Fibroblast of lung (primary cell): Measurements from ENCODE around the gene TMPRSS2.

Experiments used
- EZH2 ChIP-seq: IDR thresholded peaks from 2 replicates; pipeline ENCODE4 v1.5.1; 2012; ENCODE audit warnings: low read length, control low read depth, mild to moderate bottlenecking; ENCODE audit errors: missing control alignments
- TF ChIP-seq, protein P1 (sequence below), 2 donors: IDR thresholded peaks in 1 of 2; conservative IDR thresholded peaks in 1 of 2; 1 replicate in 1 of 2; 2 replicates in 1 of 2; pipeline ENCODE4 v1.5.1; 2011 to 2012; ENCODE audit warnings: low read length in 2 of 2, control low read depth in 1 of 2, inconsistent platforms in 1 of 2, low read depth in 1 of 2, mild to moderate bottlenecking in 1 of 2

DNA sequence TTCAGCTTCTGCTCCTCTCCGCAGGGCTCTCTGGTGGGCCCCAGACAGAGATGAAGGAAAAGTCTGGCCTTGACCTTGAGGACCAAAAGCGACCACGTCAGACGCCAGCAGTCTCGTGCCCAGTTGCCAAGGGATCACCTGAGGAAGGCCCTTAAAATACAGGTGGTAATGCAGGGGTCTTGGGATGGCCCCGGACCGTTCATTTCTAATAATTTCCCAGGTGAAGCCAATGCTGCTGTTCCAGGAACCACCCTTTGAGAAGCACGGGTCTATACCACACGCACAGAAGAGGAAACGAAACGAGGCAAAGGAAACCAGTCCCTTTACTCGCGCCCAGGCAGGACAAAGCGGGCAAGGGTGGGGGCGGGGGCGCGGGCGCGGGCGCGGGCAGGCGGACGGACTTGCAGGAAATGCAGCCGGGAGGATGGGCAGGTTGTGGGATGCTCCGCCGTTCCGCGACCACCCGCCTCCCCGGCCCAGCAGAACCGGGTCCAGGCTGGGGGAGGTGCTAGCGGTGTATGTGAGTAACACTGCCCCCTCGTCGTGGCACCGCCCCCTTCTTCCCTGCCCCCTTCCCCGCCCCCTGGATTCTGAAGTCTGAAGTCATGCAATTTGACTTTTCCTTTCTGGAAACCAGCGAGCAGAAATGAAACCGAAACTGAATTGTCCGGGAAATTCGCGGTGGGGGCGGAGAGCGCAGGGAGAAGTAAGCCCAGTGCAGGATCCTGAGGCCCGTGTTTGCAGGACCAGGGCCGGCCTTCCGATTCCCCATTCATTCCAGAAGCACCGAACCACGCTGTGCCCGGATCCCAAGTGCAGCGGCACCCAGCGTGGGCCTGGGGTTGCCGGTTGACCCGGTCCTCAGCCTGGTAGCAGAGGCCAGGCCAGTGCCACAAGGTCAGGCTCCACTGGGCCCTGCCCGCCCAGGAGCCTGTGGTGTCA, 87.8 kb downstream of the TMPRSS2 start:
- TF ChIP-seq, protein P1, sequence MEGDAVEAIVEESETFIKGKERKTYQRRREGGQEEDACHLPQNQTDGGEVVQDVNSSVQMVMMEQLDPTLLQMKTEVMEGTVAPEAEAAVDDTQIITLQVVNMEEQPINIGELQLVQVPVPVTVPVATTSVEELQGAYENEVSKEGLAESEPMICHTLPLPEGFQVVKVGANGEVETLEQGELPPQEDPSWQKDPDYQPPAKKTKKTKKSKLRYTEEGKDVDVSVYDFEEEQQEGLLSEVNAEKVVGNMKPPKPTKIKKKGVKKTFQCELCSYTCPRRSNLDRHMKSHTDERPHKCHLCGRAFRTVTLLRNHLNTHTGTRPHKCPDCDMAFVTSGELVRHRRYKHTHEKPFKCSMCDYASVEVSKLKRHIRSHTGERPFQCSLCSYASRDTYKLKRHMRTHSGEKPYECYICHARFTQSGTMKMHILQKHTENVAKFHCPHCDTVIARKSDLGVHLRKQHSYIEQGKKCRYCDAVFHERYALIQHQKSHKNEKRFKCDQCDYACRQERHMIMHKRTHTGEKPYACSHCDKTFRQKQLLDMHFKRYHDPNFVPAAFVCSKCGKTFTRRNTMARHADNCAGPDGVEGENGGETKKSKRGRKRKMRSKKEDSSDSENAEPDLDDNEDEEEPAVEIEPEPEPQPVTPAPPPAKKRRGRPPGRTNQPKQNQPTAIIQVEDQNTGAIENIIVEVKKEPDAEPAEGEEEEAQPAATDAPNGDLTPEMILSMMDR (conservative IDR thresholded peaks at IDR 0.05 in 1 of 2, IDR thresholded peaks at IDR 0.05 in 1 of 2; ENCODE audit: low read depth in 1 of 2, low read length in 2 of 2), result no peak
- no peak for TF ChIP-seq EZH2
